ENCODE measurements around the gene PTPRS. TPM values are rescaled to one million over a fixed set of nuclear protein-coding genes. Genes with fewer than 3 reads are reported as not detected.
"Not testable (repeated sequence)": the region's sequence is repeated elsewhere in the genome, so short reads cannot be mapped to it uniquely, and the experiment has no call there.

Gene PTPRS
- total RNA-seq, 4 donors from 2014 or later: 21.1 to 68.5 (median 42.3) TPM

GRCh38 chr19:5369304-5369703 lies 28.7 kb upstream of the PTPRS start:
- TF ChIP-seq POLR2A (IDR thresholded peaks at IDR 0.05): no peak
- no peak for TF ChIP-seq CTCF (IDR thresholded peaks at IDR 0.05 in 4 of 5, conservative IDR thresholded peaks at IDR 0.05 in 1 of 5)
- in situ Hi-C loops (cut with MboI; ENCODE audit: low sequenced_read_pairs in 4 of 4): no loop called here
- no peak overlapping the region for H3K27ac ChIP-seq
- DNase-seq (no peak), ATAC-seq (no peak)
- no peaks in the 10 kb centered on the region for H3K9me3 ChIP-seq
- intact Hi-C loops (cut with DNase I; ENCODE audit: low total_unique reads): no loop called here
- H3K4me3 ChIP-seq: no peak overlapping the region
- H3K36me3 ChIP-seq: no peaks in the 10 kb centered on the region
- H3K27me3 ChIP-seq: peaks cover 0 to 8% (median 5%) of the 10 kb centered on the region in 3 donors
- no peaks in the 10 kb centered on the region for H3K4me1 ChIP-seq

DNA sequence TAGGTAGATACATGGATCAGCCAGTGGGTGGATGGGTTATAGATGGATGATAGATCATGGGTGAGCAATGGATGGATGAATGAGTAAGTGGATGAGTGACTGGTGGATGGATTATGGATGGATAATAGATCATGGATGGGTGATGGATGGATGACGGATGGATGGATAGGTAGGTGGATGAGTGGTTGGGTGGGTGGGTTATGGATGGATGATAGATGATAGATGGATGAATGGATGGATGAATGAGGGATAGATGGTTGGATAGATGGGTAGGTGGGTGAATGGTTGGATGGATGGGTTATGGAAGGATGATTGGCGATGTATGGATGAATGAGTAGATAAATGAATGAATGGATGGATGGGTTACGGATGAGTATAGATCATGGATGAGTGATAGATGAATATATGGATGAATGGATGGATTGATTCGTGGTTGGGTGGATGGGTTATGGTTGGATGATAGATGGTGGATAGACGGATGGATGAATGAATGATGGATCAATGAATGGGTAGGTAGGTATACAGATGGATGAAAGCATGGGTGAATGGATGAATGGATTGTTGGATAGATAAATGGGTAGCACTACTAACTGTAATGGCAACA lies 27.0 kb upstream of the PTPRS start:
- no peak for ATAC-seq
- in situ Hi-C loops (cut with MboI; ENCODE audit: low sequenced_read_pairs in 4 of 4): no loop called here
- intact Hi-C loops (cut with DNase I; ENCODE audit: low total_unique reads): no loop called here

GRCh38 chr19:5365905-5366304 lies 25.3 kb upstream of the PTPRS start:
- ATAC-seq: no peak
- H3K9me3 ChIP-seq: no peaks in the 10 kb centered on the region
- H3K27ac ChIP-seq: no peak overlapping the region
- no peak for TF ChIP-seq CTCF (IDR thresholded peaks at IDR 0.05 in 4 of 5, conservative IDR thresholded peaks at IDR 0.05 in 1 of 5)
- TF ChIP-seq POLR2A (IDR thresholded peaks at IDR 0.05): no peak
- no peaks in the 10 kb centered on the region for H3K4me1 ChIP-seq
- in situ Hi-C loops (cut with MboI; ENCODE audit: low sequenced_read_pairs in 4 of 4) (no loop called here), intact Hi-C loops (cut with DNase I; ENCODE audit: low total_unique reads) (no loop called here)
- no peak for DNase-seq
- H3K36me3 ChIP-seq: no peaks in the 10 kb centered on the region
- H3K27me3 ChIP-seq: peaks cover 0 to 7% (median 3%) of the 10 kb centered on the region in 3 donors
- no peak overlapping the region for H3K4me3 ChIP-seq

More for the DNA sequence above, 27.0 kb upstream of the PTPRS start:
- no peaks in the 10 kb centered on the region for H3K36me3 ChIP-seq
- H3K4me3 ChIP-seq: no peak overlapping the region
- no peak overlapping the region for H3K27ac ChIP-seq
- H3K27me3 ChIP-seq: peaks cover 0 to 10% (median 3%) of the 10 kb centered on the region in 3 donors
- no peak for DNase-seq
- TF ChIP-seq CTCF (IDR thresholded peaks at IDR 0.05 in 4 of 5, conservative IDR thresholded peaks at IDR 0.05 in 1 of 5) (no peak), POLR2A (IDR thresholded peaks at IDR 0.05) (no peak)
- no peaks in the 10 kb centered on the region for H3K9me3 ChIP-seq
- H3K4me1 ChIP-seq: no peaks in the 10 kb centered on the region

DNA sequence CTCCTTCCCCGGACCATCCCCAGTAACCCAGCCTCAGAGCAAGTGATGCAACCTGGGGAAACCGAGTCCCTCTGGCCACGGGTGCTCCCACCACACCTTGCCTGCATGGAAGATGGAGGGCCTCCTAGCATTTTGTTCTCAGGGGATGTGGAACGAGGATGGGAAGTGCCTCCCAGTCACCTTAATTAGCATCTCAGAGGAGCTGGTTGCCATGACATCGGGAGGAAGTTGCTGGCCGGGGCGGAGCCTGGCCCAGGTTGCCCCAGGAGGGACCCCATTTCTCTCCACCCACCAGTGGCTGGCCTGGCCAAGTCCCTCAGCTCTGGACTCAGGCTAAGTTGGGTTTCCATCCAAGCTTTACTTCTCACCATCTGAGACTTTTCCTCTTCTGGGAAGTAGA lies 24.1 kb upstream of the PTPRS start:
- TF ChIP-seq POLR2A (IDR thresholded peaks at IDR 0.05) (no peak), CTCF (IDR thresholded peaks at IDR 0.05 in 4 of 5, conservative IDR thresholded peaks at IDR 0.05 in 1 of 5) (no peak)
- Histone ChIP-seq H3K36me3 (no peaks in the 10 kb centered on the region), H3K4me3 (no peak overlapping the region), H3K27me3 (peaks cover 0 to 11% (median 10%) of the 10 kb centered on the region in 3 donors), H3K9me3 (no peaks in the 10 kb centered on the region), H3K4me1 (no peaks in the 10 kb centered on the region), H3K27ac (no peak overlapping the region)
- intact Hi-C loops (cut with DNase I; ENCODE audit: low total_unique reads) (no loop called here), in situ Hi-C loops (cut with MboI; ENCODE audit: low sequenced_read_pairs in 4 of 4) (no loop called here)
- no peak for ATAC-seq
- DNase-seq: no peak

DNA sequence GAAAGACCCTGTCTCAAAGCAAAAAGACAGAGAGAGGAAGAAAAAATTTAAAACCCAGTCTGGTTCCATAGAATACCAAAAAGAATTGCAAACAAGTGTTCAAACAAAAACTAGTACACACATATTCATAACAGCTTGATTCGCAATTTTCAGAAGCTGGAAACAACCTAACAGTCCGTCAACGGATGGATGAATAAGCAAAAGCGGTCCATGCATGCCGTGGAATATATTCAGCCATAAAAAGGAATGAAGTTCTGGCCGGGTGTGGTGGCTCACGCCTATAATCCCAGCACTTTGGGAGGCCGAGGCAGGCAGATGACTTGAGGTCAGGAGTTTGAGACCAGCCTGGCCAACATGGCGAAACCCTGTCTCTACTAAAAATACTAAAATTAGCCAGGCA lies 21.2 kb upstream of the PTPRS start:
- H3K36me3 ChIP-seq; in situ Hi-C loops (cut with MboI; ENCODE audit: low sequenced_read_pairs in 4 of 4); H3K4me3 ChIP-seq; DNase-seq; intact Hi-C loops (cut with DNase I; ENCODE audit: low total_unique reads); H3K4me1 ChIP-seq; H3K9me3 ChIP-seq; H3K27ac ChIP-seq; ATAC-seq: not testable (repeated sequence)
- peaks cover 0 to 37% (median 20%) of the 10 kb centered on the region in 3 donors for H3K27me3 ChIP-seq
